SKM-1 treated with dmso at 0.1 percent for 144 hours (cell line): ENCODE data around the gene FASTK.

Experiments
- DNase-seq: peaks from one replicate; lab custom pipeline; 2025; ENCODE audit not compliant: unreplicated experiment; lab: John Stamatoyannopoulos, UW

The FASTK gene

DNA sequence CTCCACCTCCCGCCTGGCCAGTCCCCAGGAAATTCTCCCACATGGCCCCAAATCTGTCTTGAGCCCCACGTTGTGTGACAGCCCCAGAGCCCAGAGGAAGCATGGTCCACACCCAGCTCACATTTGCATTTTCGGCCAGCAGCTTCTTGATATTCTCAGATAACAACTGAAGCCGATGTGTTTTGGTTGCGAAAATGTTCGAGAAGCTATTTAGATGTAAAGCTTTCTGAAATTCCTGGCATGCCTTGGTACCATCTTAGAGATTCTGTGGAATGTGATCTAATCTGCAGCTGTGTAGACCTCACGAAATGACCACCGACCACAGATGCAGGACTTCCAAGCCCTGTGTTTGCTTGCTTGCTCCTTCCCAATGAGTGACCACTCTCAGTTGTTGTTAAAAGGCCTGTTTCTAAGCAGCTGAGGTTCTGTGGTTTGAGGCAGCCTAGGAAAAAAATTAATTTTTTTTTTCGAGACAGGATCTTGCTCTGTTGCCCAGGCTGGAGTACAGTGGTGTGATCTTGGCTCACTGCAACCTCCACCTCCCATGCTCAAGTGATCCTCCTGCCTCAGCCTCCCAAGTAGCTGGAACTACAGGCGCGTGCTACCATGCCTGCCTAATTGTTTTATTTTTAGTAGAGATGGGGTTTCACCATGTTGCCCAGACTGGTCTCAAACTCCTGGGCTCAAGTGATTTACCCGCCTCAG, 12.4 kb downstream of the FASTK start:
- no peak for DNase-seq

DNA sequence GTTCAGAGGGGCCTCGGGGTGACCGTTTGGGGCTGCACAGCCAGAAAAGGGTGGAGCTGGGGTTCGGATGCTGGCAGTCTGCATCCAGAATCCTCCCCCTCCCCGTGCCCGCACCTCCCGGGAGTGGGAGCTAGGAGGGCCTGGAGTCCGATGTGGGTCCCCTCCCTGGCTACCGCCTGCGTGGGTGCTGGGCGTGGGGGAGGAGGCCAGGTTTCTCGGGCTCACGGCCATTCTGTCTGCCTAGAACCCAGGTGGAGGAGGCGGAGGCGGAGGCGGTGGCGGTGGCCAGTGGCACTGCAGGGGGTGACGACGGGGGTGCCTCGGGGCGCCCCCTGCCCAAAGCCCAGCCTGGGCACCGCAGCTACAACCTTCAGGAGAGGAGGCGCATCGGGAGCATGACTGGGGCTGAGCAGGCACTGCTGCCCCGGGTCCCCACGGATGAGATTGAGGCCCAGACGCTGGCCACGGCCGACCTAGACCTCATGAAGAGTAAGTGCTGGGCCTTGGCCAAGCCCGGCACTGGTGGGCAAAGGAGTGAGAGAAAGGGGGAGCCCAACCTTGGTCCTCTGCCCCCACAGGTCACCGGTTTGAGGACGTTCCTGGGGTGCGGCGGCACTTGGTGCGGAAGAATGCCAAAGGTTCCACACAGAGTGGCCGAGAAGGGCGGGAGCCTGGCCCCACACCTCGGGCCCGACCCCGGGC, 14.2 kb downstream of the FASTK start:
- DNase-seq, result no peak

DNA sequence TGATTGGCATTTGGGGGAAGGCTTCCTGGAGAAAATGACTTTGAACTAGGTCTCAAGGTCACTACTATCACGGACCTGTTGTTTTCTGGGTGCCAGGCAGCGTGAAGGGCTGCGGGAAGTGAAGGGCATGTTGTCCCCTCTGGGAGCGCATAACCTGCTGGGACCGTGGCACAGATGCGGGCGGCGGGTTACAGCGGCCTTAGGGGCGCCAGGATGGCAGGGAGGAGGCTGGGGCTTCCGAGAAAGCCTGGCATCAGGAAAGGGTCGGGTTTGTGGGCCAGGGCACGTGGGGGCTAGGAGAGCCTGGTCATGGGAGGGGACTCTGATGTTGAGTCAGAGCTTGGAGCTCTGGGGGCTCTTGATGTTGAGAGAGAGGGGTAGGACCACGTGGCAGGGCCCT, 15.1 kb downstream of the FASTK start:
- no peak for DNase-seq

DNA sequence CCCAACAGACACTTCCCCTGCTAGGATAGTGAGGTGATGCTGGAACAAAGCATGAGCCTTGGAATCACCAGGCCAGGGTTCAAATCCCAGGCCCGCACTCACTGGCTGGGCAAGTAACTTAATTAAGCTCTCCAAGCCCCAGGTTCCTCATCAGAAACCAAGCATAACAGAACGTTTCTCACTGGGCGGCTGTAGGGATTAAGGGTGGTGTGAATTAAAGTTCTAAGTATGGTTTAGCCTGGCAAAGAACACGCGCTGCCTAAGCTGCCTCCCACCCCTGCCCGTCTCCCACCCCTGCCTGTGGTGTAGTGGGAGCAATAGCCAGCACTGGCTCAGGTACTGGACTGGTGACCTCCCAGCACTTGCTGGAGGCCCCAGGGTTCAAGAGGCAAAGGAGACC, 15.6 kb downstream of the FASTK start:
- no peak for DNase-seq

DNA sequence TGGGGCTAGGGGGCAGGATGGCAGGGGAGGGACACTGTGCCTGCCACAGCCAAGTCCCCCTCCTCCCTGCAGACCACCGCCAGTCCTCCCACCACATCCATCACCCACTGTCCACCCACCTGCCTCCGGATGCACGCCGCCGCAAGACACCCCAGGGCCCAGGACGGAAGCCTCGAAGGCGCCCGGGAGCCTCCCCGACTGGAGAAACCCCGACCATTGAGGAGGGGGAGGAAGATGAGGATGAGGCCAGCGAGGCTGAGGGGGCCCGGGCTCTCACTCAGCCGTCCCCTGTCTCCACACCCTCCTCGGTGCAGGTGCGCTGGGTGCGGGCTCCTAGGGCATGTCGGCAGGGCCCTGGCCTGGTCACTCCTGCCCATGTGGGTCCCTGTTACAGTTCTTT, 16.2 kb downstream of the FASTK start:
- DNase-seq, result no peak

DNA sequence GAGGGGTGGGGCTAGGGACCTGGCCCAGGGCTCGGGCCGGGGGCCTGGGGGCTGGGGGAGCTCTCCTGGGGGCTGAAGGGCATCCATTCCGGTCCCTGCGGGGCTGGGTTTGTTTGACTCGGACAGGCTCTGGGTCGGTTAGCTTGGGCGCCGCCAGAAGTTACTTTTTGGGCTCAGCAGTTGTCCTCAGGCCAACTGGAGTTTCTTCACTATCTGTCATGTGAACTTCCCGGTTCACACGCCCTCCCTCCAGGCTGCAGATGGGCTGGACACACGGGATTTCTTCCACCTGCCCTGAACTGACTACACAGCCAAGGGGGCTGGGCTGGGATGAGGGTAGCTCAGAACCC, 17.4 kb downstream of the FASTK start:
- DNase-seq, result no peak

DNA sequence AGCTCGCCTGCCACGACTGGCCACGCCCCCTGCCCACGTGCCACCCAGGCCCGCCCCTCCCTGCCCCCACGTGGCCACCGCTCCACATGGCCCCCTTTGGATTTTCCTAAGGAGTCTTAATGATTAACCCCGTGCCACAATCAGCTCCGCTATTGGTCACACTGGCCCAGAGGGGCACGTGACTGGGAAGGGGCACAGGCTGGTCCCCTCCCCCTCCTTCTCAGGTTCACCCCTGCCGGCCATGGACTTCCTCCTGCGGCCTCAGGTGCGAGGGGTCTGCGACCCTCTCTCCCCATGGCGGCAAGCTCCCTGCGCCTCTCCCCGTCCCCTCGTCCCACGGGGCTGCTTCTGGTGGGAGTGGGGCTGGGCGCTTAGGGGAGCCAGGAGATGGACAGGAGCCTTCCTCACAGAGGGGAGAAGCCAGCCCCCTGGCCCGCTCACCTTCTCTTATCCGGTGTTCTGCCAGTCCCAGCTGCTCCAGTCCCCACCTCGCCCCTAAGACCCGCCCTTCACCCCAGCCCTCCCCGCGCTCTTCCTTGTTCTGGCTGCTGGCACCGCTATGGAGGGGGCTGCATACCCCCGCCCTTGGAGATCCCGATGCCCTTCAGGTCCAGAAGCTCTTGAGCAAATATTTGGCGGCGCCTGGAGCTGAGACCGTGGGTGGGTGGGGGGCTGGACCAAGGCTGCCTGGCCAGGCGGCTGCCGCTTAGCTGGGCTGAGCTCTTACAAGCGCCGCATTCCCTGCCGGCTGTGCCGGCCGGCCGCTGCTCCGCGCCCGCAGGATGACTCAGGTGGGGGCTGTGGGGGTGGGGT, 18.0 kb downstream of the FASTK start:
- no peak for DNase-seq

DNA sequence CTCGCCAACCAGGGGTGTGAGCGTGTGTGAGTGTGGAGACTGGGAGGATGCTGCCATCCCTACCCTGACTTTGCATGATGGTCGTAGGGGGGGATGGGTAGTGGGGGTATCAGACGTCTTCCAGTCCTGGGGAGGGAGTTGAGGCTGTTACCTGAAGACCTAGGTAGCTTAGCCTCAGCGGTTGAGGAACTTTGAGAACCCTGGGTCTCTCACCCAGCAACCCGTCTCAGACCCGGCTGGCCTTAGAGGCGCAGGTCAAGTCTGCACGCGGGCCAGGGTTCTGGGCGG, 18.6 kb downstream of the FASTK start:
- DNase-seq, result no peak

DNA sequence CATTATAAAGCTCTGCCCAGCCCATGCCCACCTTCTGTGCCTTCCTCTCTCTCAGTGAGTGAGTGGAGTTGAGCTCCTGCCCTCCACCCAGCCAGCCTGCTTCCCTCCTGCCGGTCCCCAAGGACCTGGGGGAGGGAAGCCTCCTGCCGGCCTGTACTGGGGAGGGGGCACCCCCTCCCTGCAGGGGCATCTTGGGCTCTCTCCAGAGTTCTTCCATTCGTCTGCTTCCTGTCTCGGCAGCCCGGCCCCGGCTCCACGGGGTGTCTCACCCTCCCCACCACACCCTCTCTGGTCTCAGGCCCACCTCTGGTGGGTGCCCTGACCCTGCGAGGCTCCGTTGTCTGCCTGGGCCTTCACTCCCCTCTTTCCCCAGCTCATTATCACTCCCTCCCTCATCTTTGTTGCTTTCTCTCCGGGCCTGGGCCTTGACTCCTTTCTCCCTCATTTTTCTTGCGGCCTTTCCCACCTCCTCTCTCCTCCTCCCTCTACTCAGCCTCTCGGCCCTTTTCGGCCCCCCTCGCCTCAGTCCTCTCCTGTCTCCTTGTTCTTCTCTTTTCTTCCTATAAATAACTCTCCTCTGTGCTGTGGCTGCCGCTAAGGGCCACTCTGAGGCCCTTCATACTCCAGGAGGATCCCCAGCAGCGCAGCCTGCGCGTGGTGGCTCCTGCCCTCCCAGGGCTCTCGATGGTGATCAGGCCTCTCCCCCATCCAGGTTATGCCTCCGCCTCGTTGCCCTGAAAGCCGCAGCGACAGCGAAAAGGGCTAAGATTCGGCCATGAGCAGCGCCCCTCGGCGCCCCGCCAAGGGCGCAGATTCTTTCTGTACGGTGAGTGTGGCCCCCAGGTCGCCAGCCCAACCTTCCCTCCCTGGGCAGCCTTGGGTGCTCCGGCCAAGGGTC, 19.1 kb downstream of the FASTK start:
- DNase-seq, result no peak

DNA sequence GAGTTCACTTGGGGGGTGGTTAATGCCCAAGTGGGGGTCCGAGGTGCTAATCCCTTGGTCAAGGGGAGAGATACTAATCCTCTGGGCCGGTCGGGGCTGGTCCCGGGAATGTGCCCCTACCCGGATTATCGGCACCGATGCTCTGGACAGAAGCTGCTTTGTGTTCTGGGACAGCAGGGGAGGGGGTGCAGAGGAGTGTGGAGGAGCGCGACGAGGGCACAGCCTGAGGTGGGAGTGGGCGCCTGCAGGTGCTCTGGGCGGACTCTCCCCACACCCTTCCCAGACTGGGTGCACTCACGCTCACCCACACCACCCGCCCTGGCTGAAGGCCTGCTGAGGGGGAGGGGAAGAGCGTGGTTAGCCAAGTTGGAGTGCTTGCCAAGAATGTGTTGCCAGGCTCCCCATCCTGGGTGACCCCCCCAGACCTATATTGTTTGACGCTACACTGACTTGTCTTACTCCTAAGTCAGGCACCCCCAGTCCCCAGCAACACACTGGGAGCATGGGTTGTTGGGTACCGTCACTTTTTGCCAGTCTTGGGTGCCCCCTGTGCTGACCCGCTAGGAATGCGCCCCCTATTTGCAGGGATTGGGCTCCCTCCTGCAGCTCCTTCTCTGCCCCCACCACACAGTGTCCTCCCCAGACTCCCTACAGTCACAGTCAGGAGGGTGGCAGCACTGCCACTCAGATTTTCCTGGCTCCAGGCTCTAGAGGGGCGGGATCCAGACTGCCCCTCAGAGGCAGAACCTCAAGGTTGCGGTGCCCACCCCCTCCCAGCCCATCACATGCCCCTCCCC, 20.0 kb downstream of the FASTK start:
- no peak for DNase-seq

DNA sequence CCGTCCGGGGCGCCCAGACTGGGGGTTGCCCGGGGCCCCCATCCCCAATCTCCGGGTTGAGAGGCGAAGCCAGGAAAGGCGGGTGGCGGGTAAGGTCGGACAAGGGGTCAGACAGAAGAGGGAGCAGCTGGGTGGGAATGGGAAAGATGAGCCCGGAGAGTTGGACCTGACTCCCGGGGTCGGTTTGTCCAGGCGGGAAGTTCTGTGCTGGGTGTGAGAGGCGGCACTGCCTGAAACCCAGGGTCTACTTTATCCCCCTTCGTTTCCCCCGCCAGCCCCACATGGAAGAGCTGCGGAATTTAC, 20.5 kb downstream of the FASTK start:
- no peak for DNase-seq

DNA sequence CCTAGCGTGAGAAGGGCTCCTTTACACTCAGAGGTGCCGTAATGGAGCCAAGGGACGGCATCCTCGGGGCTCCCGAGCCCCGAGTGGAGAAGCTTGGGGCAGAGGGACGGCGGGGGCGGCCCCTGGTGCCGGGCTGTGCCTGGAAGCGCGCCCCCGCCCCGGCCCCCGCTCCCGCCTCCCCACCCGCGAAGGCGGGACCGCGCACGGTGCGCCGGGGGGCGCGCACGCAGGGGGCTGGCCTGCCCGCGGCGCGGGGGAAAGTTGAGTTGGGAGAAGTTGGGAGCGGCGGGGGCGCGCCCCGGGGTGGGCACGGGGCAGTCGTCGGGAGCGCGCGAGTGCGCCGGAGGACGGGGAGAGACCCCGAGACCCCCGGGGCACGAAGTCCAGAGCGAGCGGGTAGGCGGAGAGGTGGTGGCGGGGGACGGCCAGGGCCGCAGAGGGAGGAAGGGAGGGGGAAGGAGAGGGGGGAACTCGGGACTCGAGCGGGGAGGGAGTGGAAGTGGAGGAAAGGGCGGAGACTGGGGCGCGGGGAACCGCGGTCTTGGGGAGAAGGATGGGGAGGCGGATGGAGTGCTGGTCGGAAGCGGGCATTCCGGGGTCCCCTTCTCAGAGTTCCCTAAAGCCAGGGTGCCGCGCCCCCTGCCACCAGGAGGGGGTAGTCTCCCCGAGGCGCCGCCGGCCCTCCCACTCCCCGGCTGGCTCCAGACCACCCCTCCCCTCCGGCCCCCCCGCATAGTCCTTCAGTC, 21.1 kb downstream of the FASTK start, which contains the start of gene SLC4A2:
Gene SLC4A2 (plus strand): TSS at position 223 of the 746 bp plus-strand sequence. CDS start 2,399 bp downstream, outside the sequence.
- DNase-seq, result peak; percentile 35

DNA sequence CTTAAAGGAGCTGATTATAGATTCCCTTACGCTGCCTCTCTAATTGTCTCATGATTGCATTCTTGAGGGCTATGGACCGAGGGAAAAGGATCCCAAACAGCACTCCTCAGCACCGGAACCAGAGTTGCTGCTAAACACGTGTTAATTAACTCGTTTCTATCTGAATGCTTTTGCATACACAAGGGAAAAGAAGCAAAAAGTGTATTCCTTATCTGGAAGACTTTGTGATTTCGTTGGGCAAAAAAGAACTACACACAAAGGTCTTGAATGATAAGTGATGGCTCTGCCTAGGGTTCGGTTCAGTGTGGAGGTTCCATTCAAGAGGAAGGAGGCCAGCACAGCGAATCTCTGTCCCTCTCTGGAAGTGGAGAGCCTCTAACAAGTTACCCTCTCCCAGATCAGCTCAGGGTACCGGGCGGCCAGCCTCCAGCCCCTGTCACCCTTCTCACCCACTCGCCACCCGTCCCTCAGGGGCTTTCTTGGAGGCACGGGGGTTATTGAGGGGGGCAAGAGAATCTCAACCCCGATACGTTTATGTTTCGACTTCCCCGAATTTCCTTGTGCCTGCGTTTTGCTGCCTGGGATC, 21.7 kb downstream of the FASTK start:
- no peak for DNase-seq

DNA sequence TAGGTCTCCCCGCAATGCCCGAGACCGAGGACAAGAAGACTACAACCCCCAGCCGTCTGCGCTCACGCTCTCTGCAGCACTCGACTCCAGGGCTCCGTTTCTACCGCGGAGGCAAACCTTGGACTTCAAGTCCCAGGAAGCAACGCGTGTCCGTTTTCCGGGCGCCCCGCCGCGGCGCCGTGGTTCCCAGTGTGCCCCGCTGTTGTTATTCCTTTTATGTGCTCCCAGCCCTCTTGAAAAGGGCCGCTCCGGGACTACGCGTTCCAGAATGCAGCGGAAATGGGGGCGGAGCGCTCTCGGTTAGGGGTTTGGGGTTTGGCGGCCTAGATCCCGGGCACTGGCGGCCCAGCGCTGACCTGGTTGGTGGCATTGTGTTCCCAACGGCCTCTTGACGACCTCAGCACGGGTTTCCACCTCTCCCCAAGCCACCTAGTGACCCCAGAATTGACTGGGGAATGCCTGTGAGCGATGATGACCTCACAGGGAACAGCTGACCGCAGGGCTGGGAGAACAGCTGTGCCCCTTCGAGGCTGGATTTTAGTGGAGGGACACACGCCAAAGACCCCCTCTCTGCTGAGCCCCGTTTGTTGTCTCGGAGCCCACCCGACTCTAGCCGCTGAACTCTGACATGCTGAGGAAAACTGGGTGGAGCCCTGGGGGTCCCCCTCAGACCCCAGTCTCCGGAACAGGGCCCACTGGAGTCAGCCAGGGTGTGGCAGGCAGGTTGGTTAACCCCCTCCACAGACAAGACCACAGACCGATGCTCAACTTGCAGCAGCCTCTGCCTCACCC, 22.4 kb downstream of the FASTK start:
- peak; percentile 85 for DNase-seq

DNA sequence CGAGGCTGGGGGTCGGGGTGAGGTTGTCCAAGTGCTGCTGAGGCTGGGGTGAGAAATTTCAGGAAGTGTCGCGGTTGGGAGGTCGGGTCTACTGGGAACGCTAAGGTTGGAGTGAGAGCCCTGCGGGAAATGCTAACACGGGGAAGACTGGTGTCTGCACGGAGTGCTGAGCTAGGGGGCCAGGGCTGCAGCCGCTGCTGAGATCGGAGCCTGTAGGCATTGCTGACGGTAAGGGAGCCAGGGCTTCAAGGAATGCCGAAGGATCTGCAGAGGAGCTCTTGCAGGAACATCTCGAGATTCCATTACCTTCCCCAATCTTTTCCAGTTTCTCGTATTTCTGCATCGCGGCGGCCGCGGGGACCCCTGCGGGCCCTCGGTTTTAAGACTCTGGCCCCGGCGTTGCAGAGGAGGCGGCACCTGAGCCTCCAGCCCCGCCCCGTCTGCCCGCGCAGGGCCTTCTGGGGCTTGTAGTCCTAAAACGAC, 23.1 kb downstream of the FASTK start, which contains the start of gene CDK5:
Gene CDK5 (minus strand): TSS at position 392 of the 483 bp plus-strand sequence. CDS start 49 bp downstream, at position 343.
- DNase-seq, result no peak

DNA sequence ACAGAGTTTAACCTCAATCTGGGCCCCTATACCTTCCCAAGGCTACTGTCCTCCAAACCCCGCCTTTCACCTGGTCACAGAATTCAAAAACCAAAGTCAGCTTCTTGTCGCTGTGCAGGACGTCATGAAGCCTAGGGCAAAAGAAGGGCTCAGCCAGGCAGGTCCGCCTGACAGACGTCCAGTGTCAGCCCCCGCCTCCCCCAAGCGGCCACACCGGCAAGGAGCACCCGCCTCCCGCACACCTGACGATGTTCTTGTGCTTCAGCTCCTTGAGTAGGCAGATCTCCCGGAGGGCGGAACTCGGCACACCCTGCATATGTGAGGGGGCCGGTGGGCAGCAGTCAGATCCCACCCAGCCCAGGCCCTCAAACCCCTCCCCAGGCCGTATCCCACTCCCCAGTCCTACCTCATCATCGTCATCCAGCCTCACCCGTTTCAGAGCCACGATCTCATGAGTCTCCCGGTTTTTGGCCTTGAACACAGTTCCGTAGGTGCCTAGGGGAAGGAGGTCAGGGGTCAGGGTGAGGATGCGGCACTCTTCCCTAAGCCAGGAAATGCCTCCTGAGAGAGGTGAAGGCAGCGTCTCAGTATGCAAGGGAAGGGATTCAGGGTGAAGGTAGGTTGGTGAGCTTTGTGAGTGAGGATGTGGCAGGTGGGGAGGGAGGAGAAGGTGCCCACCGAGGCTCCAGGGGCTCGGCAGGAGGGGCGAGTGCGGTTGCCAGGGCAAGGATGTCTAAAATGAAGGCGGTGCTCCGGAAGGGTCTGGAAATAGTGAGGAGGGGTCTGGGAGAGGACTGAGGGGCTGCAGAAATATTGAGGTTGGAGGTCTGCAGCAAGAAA, 23.7 kb downstream of the FASTK start:
- no peak for DNase-seq

DNA sequence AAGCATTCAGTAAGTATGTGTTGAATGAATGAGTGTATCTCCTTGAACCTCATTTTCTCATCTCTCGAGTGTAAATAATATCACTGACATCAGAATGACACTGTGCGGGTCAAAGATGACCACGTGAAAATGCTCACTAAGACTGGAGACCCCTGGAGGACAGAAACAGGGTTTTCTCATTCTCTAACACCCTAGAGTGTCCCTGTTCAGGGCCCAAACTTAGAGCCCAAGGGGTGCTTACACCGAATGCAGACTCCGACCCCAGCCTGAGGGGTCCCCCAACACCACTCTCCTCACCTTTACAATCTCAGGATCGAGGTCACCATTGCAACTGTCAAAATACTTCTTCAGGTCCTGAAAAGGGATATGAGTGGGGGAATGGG, 24.3 kb downstream of the FASTK start:
- DNase-seq, result no peak

DNA sequence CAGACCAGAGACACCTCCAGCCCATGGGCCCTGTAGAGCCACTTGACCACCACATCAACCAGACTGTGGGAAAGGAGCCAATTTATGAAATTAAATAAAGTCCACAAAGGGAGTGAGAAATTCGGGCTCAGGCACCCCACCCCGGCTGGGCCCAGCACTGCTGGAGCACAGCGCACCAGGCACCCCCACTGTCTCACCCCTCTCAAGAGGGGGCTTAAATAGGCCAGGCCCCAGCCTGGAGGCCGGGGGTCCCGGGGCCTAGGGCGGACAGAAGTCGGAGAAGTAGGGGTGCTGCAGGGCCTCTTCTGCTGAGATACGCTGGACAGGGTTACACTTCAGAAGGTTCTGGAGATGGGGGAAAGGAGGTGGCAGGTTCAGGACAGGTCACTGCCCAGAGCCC, 26.9 kb downstream of the FASTK start:
- DNase-seq, result no peak
